SK-N-SH (cell line): ENCODE results near the gene HCRTR2. TPM values are rescaled to one million over a fixed set of nuclear protein-coding genes. Genes with fewer than 3 reads are reported as not detected.

Experiments used
- CTCF ChIA-PET: fragments of 300-600, 350-600 bp; formaldehyde crosslinking; extraction: SDS; loops from one replicate; lab custom pipeline; 2021; lab: Yijun Ruan, JAX
- POLR2A ChIA-PET: fragments of 350-600 bp; sonication (Branson Sonifier 250); formaldehyde crosslinking; extraction: SDS; loops from one replicate; lab custom pipeline; 2020; ENCODE audit warnings: antibody characterized with exemption, inconsistent platforms; lab: Yijun Ruan, JAX
- DNase-seq: peaks from one replicate; pipeline ENCODE4 v3.0.0; 2012
- H2AFZ ChIP-seq: fragments of 200-600 bp; sonication (generic); 2 replicates; pipeline ENCODE4 v1.8.1; 2016; ENCODE audit warnings: antibody characterized with exemption, mild to moderate bottlenecking, low read depth
- H3F3A ChIP-seq: fragments of 200-600 bp; sonication (generic); replicated peaks from 2 replicates; pipeline ENCODE3; 2016; ENCODE audit warnings: antibody characterized with exemption, mild to moderate bottlenecking; ENCODE audit not compliant: insufficient read depth
- H3K27ac ChIP-seq, 2 experiments: fragments of 200-500 bp in 1 of 2; fragments of 200-600 bp in 1 of 2; sonication (Bioruptor generic) in 1 of 2; sonication (generic), shearing (Covaris generic) in 1 of 2; 2 replicates each; pipeline versions ENCODE4 v1.5.1 to v1.6.1; 2014 to 2016; ENCODE audit warnings: low read depth in 2 of 2, inconsistent platforms in 1 of 2, low read length in 1 of 2, mild to moderate bottlenecking in 1 of 2, mixed read lengths in 1 of 2
- H3K27me3 ChIP-seq: fragments of 200-600 bp; sonication (generic), shearing (Covaris generic); 2 replicates; pipeline ENCODE4 v1.6.1; 2016; ENCODE audit warnings: mixed run types; ENCODE audit not compliant: insufficient read depth
- H3K36me3 ChIP-seq, 2 experiments: fragments of 200-500 bp in 1 of 2; fragments of 200-600 bp in 1 of 2; sonication (Bioruptor generic) in 1 of 2; sonication (generic) in 1 of 2; replicated peaks in 1 of 2; 2 replicates each; pipeline versions ENCODE3 to v1.5.1; 2014 to 2016; ENCODE audit warnings: low read length in 1 of 2, mild to moderate bottlenecking in 1 of 2; ENCODE audit not compliant: insufficient read depth in 2 of 2, control insufficient read depth in 1 of 2
- H3K4me1 ChIP-seq, 2 experiments: fragments of 200-500 bp in 1 of 2; fragments of 200-600 bp in 1 of 2; sonication (Bioruptor generic) in 1 of 2; sonication (generic), shearing (Covaris generic) in 1 of 2; 2 replicates each; pipeline versions ENCODE4 v1.5.1 to v1.6.1; 2014 to 2016; ENCODE audit warnings: low read depth in 1 of 2, low read length in 1 of 2, mixed run types in 1 of 2; ENCODE audit not compliant: insufficient read depth in 2 of 2, control insufficient read depth in 1 of 2
- H3K4me2 ChIP-seq: fragments of 200-600 bp; sonication (generic), shearing (Covaris generic); 2 replicates; pipeline ENCODE4 v1.6.1; 2017; ENCODE audit warnings: mixed run types
- H3K4me3 ChIP-seq, 2 experiments: fragments of 200-500 bp in 1 of 2; fragments of 200-600 bp in 1 of 2; sonication (Bioruptor generic) in 1 of 2; sonication (generic), shearing (Covaris generic) in 1 of 2; 2 replicates each; pipeline versions ENCODE4 v1.5.1 to v1.8.1; 2014 to 2016; ENCODE audit warnings: low read depth in 2 of 2, inconsistent platforms in 1 of 2, low read length in 1 of 2, mild to moderate bottlenecking in 1 of 2, mixed read lengths in 1 of 2, moderate library complexity in 1 of 2
- H3K79me2 ChIP-seq: fragments of 200-600 bp; sonication (generic); 2 replicates; pipeline ENCODE4 v1.8.1; 2017; ENCODE audit warnings: mild to moderate bottlenecking; ENCODE audit not compliant: insufficient read depth
- H3K9ac ChIP-seq: fragments of 200-600 bp; sonication (generic); 2 replicates; pipeline ENCODE4 v1.6.1; 2017; ENCODE audit warnings: mixed run types
- H3K9me2 ChIP-seq: fragments of 200-600 bp; sonication (generic); 2 replicates; pipeline ENCODE4 v1.6.1; 2017; ENCODE audit warnings: mixed run types
- H3K9me3 ChIP-seq: fragments of 200-600 bp; sonication (generic); 2 replicates; pipeline ENCODE4 v1.6.1; 2017; ENCODE audit warnings: mixed run types, mild to moderate bottlenecking, moderate library complexity
- H4K20me1 ChIP-seq: fragments of 200-600 bp; sonication (generic); 2 replicates; pipeline ENCODE4 v1.6.1; 2017; ENCODE audit warnings: mild to moderate bottlenecking, mixed run types; ENCODE audit not compliant: insufficient read depth
- CHD2 ChIP-seq: fragments of 150-350 bp; IDR thresholded peaks from 2 replicates; pipeline ENCODE4 v1.6.1; 2018; ENCODE audit warnings: low read length; ENCODE audit not compliant: partially characterized antibody
- EZH2phosphoT487 ChIP-seq: fragments of 200-600 bp; sonication (generic); IDR thresholded peaks from 2 replicates; pipeline ENCODE4 v1.6.1; 2017; ENCODE audit warnings: low read depth, mixed run types, mild to moderate bottlenecking, antibody characterized with exemption, moderate library complexity, borderline replicate concordance
- FOXJ3 ChIP-seq: sonication (generic); formaldehyde crosslinking; IDR thresholded peaks from 2 replicates; pipeline ENCODE4 v1.5.1; 2020; ENCODE audit warnings: mild to moderate bottlenecking, missing genetic modification reagents
- FOXM1 ChIP-seq: IDR thresholded peaks from 2 replicates; pipeline ENCODE4 v1.4.0; 2012; ENCODE audit warnings: low read depth, mild to moderate bottlenecking
- JUND ChIP-seq: IDR thresholded peaks from 2 replicates; pipeline ENCODE4 v1.4.0; 2012
- MEF2A ChIP-seq: IDR thresholded peaks from 2 replicates; pipeline ENCODE4 v1.4.0; 2012; ENCODE audit warnings: low read depth, borderline replicate concordance
- MXI1 ChIP-seq: IDR thresholded peaks from 2 replicates; pipeline ENCODE4 v1.6.1; 2012; ENCODE audit warnings: mild to moderate bottlenecking, low read depth, low read length, improper control_type of control experiment
- NFIC ChIP-seq: IDR thresholded peaks from 2 replicates; pipeline ENCODE4 v1.4.0; 2012; ENCODE audit warnings: borderline replicate concordance
- NRF1 ChIP-seq: IDR thresholded peaks from 2 replicates; pipeline ENCODE4 v1.6.1; 2012; ENCODE audit warnings: low read depth, mild to moderate bottlenecking, low read length
- POLR2AphosphoS5 ChIP-seq: IDR thresholded peaks from 2 replicates; pipeline ENCODE4 v1.6.1; 2012; ENCODE audit warnings: low read depth, low read length
- RCOR1 ChIP-seq: fragments of 150-350 bp; IDR thresholded peaks from 2 replicates; pipeline ENCODE4 v1.6.1; 2017; ENCODE audit warnings: antibody characterized with exemption, low read length
- RXRA ChIP-seq: IDR thresholded peaks from 2 replicates; pipeline ENCODE4 v1.4.0; 2012; ENCODE audit warnings: low read depth, mild to moderate bottlenecking, borderline replicate concordance
- TAF1 ChIP-seq: IDR thresholded peaks from 2 replicates; pipeline ENCODE4 v1.6.1; 2012; ENCODE audit warnings: low read depth, mild to moderate bottlenecking, low read length, moderate library complexity, borderline replicate concordance
- TCF12 ChIP-seq: IDR thresholded peaks from 2 replicates; pipeline ENCODE4 v1.4.0; 2012
- WGBS: methylation state at CpG from one replicate; pipeline ENCODE4 v1.1.6; 2017; ENCODE audit warnings: low lambda C conversion rate; 5-methylcytosine and 5-hydroxymethylcytosine counted together
- polyA plus RNA-seq, 3 experiments: library from polyadenylated mRNA; depleted of rRNA; stranded (reverse); fragments of >200 nt; gene quantifications; 2 replicates each; pipeline ENCODE4 v1.2.3, GENCODE V29; 2012
- TF ChIP-seq, protein P1 (sequence below): fragments of 200-600 bp; sonication (generic); IDR thresholded peaks from 2 replicates; pipeline ENCODE4 v1.6.1; 2017; ENCODE audit warnings: antibody characterized with exemption, mild to moderate bottlenecking, moderate library complexity
- TF ChIP-seq, protein P2 (sequence below): IDR thresholded peaks from 2 replicates; pipeline ENCODE4 v1.4.0; 2012; ENCODE audit warnings: low read depth, borderline replicate concordance
- TF ChIP-seq, protein P3 (sequence below): IDR thresholded peaks from 2 replicates; pipeline ENCODE4 v1.4.0; 2012; ENCODE audit warnings: low read depth
- TF ChIP-seq, protein P4 (sequence below): IDR thresholded peaks from 2 replicates; pipeline ENCODE4; 2012

The HCRTR2 gene
- polyA plus RNA-seq, 1 of the 3 experiments (the other 2 are of a cell fraction): not detected

DNA sequence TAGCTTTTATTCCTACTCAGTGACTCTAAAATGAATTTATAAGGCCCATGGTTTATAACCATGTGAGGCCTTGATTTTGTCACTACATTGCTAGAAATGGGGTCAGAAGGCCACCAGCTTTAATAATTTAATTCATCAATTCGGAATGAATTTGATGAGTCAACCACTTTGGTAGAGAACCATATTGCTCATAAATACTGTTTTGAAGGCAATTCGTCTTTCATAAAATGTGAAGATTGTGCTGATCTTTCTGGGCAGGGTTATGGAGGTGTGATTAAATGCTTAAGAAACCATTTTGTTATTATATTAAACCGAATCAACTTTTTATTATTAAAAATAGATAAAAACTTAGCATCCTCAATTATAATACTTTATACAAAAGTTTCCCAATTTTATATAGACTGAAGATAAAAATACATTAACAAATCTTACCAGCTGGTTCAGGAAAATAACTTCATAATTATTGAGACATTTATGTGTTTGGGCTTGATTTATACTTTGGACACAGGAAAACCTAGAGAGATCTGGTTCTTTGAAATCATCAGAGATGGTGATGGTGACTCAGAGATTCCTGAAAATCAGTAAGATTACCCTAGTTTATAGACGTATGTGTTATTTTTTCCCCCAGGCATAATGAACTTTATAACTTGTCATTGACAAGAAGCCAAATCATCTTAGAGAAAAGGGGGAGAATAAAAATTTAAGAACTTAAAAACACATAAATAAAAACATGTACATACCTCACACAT is 10.6 kb downstream of the HCRTR2 start:
- 2% methylated on average over 4 of the region's 4 CpGs for WGBS
- TF ChIP-seq MXI1 (no peak), TCF12 (no peak), RCOR1 (no peak), MEF2A (no peak), FOXM1 (no peak), JUND (no peak), POLR2AphosphoS5 (no peak), CHD2 (no peak), NFIC (no peak), FOXJ3 (CRISPR knock-in tag) (no peak), EZH2phosphoT487 (no peak), TAF1 (no peak), RXRA (no peak), NRF1 (no peak)
- TF ChIP-seq, protein P1, sequence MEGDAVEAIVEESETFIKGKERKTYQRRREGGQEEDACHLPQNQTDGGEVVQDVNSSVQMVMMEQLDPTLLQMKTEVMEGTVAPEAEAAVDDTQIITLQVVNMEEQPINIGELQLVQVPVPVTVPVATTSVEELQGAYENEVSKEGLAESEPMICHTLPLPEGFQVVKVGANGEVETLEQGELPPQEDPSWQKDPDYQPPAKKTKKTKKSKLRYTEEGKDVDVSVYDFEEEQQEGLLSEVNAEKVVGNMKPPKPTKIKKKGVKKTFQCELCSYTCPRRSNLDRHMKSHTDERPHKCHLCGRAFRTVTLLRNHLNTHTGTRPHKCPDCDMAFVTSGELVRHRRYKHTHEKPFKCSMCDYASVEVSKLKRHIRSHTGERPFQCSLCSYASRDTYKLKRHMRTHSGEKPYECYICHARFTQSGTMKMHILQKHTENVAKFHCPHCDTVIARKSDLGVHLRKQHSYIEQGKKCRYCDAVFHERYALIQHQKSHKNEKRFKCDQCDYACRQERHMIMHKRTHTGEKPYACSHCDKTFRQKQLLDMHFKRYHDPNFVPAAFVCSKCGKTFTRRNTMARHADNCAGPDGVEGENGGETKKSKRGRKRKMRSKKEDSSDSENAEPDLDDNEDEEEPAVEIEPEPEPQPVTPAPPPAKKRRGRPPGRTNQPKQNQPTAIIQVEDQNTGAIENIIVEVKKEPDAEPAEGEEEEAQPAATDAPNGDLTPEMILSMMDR: no peak
- TF ChIP-seq, protein P2, sequence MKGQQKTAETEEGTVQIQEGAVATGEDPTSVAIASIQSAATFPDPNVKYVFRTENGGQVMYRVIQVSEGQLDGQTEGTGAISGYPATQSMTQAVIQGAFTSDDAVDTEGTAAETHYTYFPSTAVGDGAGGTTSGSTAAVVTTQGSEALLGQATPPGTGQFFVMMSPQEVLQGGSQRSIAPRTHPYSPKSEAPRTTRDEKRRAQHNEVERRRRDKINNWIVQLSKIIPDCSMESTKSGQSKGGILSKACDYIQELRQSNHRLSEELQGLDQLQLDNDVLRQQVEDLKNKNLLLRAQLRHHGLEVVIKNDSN: no peak
- TF ChIP-seq, protein P3, sequence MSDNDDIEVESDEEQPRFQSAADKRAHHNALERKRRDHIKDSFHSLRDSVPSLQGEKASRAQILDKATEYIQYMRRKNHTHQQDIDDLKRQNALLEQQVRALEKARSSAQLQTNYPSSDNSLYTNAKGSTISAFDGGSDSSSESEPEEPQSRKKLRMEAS: no peak
- TF ChIP-seq, protein P4, sequence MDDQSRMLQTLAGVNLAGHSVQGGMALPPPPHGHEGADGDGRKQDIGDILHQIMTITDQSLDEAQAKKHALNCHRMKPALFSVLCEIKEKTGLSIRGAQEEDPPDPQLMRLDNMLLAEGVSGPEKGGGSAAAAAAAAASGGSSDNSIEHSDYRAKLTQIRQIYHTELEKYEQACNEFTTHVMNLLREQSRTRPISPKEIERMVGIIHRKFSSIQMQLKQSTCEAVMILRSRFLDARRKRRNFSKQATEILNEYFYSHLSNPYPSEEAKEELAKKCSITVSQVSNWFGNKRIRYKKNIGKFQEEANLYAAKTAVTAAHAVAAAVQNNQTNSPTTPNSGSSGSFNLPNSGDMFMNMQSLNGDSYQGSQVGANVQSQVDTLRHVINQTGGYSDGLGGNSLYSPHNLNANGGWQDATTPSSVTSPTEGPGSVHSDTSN: no peak
- H3K9me2 ChIP-seq: no peaks in the 10 kb centered on the region
- H3K79me2 ChIP-seq: no peaks in the 10 kb centered on the region
- CTCF ChIA-PET: no interaction called here
- H3K9ac ChIP-seq: no peak overlapping the region
- no peak overlapping the region for H3K4me2 ChIP-seq
- POLR2A ChIA-PET: no interaction called here
- no peak overlapping the region for H3K27ac ChIP-seq
- H3F3A ChIP-seq: no peaks in the 10 kb centered on the region
- H3K4me1 ChIP-seq: no peaks in the 10 kb centered on the region
- H3K36me3 ChIP-seq: no peaks in the 10 kb centered on the region
- no peak overlapping the region for H2AFZ ChIP-seq
- no peaks in the 10 kb centered on the region; the same call in 1 of the 2 replicates for H3K27me3 ChIP-seq
- no peak for DNase-seq
- H3K4me3 ChIP-seq: no peak overlapping the region
- no peaks in the 10 kb centered on the region for H3K9me3 ChIP-seq
- no peaks in the 10 kb centered on the region for H4K20me1 ChIP-seq
